ENCODE data around the gene KCNH4.

Gene KCNH4

DNA sequence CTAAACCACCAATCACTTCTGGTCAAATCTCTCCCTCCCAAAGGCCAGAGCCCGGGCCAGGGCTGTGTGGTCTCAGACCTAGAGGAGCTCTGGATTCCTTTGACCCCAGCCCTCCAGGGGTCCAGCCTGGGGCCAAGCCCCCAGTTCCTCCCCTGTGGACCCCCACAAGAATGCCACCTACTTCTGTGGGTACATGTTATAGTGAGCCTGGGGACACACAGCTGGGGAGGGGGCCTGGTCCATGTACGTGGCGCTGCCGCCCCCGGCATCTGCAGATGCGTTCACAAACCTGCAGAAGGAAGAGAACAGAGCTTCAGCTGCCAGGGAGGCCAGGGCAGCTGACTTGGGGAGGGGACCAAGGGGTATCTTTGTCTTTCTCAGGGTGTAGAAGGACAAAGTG is 21.2 kb upstream of the KCNH4 start:
- Histone ChIP-seq H3K4me1 (ENCODE audit: insufficient read depth, low read length) (no peaks in the 10 kb centered on the region), H3K9ac (ENCODE audit: low read depth, low read length) (no peak overlapping the region), H3K36me3 (ENCODE audit: insufficient read depth, low read length) (peaks cover 6% of the 10 kb centered on the region), H3K9me3 (ENCODE audit: control insufficient read depth, insufficient read depth, low read length) (no peaks in the 10 kb centered on the region)

GRCh38 chr17:42201458-42201772 is 20.5 kb upstream of the KCNH4 start:
- Histone ChIP-seq H3K9ac (ENCODE audit: low read depth, low read length) (no peak overlapping the region), H3K36me3 (ENCODE audit: insufficient read depth, low read length) (peaks cover 6% of the 10 kb centered on the region)

DNA sequence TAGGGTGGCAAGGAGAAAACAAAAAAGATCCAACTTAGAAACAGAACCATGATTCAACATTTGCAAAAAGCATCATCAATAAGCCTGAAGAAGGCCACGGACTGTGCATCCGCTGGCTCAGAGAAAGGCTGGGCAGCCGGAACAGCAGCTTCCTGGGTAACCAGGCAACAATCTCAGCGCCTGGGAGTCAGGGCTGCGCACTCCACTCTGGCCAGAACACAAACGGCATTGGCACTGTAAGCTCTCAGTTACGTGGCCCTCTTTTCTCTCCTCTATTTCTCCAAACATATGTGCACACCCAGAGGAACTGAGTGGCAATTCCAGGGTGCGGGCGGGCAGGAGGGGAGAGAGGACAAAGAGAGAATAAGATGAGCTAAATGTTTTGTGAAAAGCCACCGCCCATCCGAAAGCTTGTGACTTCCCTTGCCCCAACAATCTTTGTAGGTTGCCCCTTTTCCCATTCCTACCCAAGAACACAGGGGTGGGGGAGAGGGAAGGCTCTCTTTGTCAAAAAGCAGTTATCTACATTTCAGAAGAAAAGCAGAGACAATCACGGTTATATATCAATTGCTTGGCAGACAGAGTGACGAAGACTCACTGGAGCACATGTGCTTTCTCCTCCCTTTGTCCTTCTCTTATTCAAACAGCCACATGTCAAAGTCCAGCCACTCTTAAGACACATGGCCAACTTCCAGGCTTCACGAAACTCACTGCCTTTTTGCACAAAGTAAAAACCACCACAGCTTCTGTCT is 19.9 kb upstream of the KCNH4 start:
- H3K9ac ChIP-seq (ENCODE audit: low read depth, low read length), result no peak overlapping the region
- no peaks in the 10 kb centered on the region for H3K9me3 ChIP-seq (ENCODE audit: control insufficient read depth, insufficient read depth, low read length)
- no peaks in the 10 kb centered on the region for H3K4me1 ChIP-seq (ENCODE audit: insufficient read depth, low read length)
- peaks cover 6% of the 10 kb centered on the region for H3K36me3 ChIP-seq (ENCODE audit: insufficient read depth, low read length)

More at GRCh38 chr17:42201458-42201772, 20.5 kb upstream of the KCNH4 start:
- H3K4me1 ChIP-seq (ENCODE audit: insufficient read depth, low read length), result no peaks in the 10 kb centered on the region
- no peaks in the 10 kb centered on the region for H3K9me3 ChIP-seq (ENCODE audit: control insufficient read depth, insufficient read depth, low read length)

- no peaks in the 10 kb centered on the region for H3K9me3 ChIP-seq (ENCODE audit: control insufficient read depth, insufficient read depth, low read length)
- H3K36me3 ChIP-seq (ENCODE audit: insufficient read depth, low read length), result peaks cover 6% of the 10 kb centered on the region
- no peak overlapping the region for H3K9ac ChIP-seq (ENCODE audit: low read depth, low read length)
- no peaks in the 10 kb centered on the region for H3K4me1 ChIP-seq (ENCODE audit: insufficient read depth, low read length)
Observed at GRCh38 chr17:42199416-42200011, 18.6 kb upstream of the KCNH4 start.

- Histone ChIP-seq H3K36me3 (ENCODE audit: insufficient read depth, low read length) (peaks cover 6% of the 10 kb centered on the region), H3K4me1 (ENCODE audit: insufficient read depth, low read length) (no peaks in the 10 kb centered on the region), H3K9ac (ENCODE audit: low read depth, low read length) (no peak overlapping the region), H3K9me3 (ENCODE audit: control insufficient read depth, insufficient read depth, low read length) (no peaks in the 10 kb centered on the region)
Observed at GRCh38 chr17:42198897-42199296, 18.0 kb upstream of the KCNH4 start.

- Histone ChIP-seq H3K9ac (ENCODE audit: low read depth, low read length) (no peak overlapping the region), H3K4me1 (ENCODE audit: insufficient read depth, low read length) (no peaks in the 10 kb centered on the region), H3K36me3 (ENCODE audit: insufficient read depth, low read length) (peaks cover 6% of the 10 kb centered on the region), H3K9me3 (ENCODE audit: control insufficient read depth, insufficient read depth, low read length) (no peaks in the 10 kb centered on the region)
Observed at GRCh38 chr17:42197564-42198156, 16.7 kb upstream of the KCNH4 start.

- Histone ChIP-seq H3K36me3 (ENCODE audit: insufficient read depth, low read length) (no peaks in the 10 kb centered on the region; the same call in 1 of the 2 replicates), H3K9me3 (ENCODE audit: control insufficient read depth, insufficient read depth, low read length) (no peaks in the 10 kb centered on the region), H3K4me1 (ENCODE audit: insufficient read depth, low read length) (no peaks in the 10 kb centered on the region), H3K9ac (ENCODE audit: low read depth, low read length) (peak within 1 kb of the TSS; percentile 88; the same call in 1 of the 2 replicates)
Observed at GRCh38 chr17:42193969-42194899, 13.3 kb upstream of the KCNH4 start, which contains the start of gene GHDC. Gene GHDC (minus strand): TSS chr17:42194494. CDS start chr17:42193581, 913 bp downstream.

- peak overlapping the region; percentile 88; the same call in 1 of the 2 replicates for H3K9ac ChIP-seq (ENCODE audit: low read depth, low read length)
- H3K36me3 ChIP-seq (ENCODE audit: insufficient read depth, low read length), result no peaks in the 10 kb centered on the region
- H3K4me1 ChIP-seq (ENCODE audit: insufficient read depth, low read length), result peaks cover 5% of the 10 kb centered on the region; the same call in 1 of the 2 replicates
- no peaks in the 10 kb centered on the region for H3K9me3 ChIP-seq (ENCODE audit: control insufficient read depth, insufficient read depth, low read length)
Observed at GRCh38 chr17:42193216-42193968, 12.4 kb upstream of the KCNH4 start.

DNA sequence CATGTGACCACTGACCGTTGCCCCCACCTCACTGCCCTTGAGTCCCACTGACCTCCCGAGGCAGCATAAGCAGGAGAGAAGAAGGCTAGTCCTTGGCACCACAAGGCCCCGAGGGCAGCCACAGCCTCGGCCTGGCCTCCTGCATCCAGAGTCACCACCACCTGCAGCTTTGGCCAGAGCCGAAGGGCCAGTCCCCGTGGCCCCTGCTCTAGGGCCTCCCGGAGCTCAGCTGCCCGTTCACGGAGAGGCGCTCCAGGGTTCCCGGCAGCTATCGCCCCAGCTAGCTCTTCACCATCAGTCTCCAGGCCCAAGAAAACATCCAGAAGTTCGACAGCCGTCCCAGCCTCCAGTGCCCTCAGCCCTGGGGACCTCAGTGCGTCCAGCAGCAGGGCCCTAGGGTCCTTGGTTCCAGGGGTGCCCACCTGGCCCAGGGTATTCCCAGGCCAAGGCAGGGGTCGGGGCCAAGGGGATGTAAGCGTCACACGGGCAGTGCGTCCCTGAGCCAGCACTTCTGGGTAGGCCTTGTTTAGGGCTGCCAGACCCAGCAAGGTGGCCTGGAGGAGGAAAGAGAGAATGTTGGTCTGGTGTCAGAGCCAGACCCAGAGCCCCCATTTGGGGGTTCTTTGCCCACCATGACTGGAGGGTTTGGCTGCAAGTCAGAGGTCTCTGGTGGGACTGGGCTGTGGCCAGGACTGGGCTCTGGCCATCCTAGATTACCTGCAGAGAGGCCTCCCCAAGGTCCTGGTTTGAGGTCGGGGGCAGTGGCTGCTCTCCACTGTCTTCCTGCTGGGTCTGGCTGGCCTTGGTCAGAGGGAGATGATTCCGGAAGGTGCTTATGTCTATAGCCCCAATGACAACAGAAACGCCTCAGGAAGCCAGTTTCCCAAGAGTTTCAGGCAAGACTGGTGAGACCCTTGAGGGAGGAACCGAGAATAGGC is 11.5 kb upstream of the KCNH4 start:
- Histone ChIP-seq H3K36me3 (ENCODE audit: insufficient read depth, low read length) (no peaks in the 10 kb centered on the region), H3K9me3 (ENCODE audit: control insufficient read depth, insufficient read depth, low read length) (no peaks in the 10 kb centered on the region), H3K9ac (ENCODE audit: low read depth, low read length) (no peak overlapping the region), H3K4me1 (ENCODE audit: insufficient read depth, low read length) (peaks cover 5% of the 10 kb centered on the region; the same call in 1 of the 2 replicates)

GRCh38 chr17:42191275-42191608 is 10.3 kb upstream of the KCNH4 start:
- Histone ChIP-seq H3K36me3 (ENCODE audit: insufficient read depth, low read length) (no peaks in the 10 kb centered on the region), H3K9me3 (ENCODE audit: control insufficient read depth, insufficient read depth, low read length) (no peaks in the 10 kb centered on the region), H3K9ac (ENCODE audit: low read depth, low read length) (no peak overlapping the region), H3K4me1 (ENCODE audit: insufficient read depth, low read length) (peaks cover 5% of the 10 kb centered on the region; the same call in 1 of the 2 replicates)

GRCh38 chr17:42190491-42191274 is 9.7 kb upstream of the KCNH4 start:
- H3K4me1 ChIP-seq (ENCODE audit: insufficient read depth, low read length), result peaks cover 9% of the 10 kb centered on the region
- H3K36me3 ChIP-seq (ENCODE audit: insufficient read depth, low read length), result no peaks in the 10 kb centered on the region
- H3K9ac ChIP-seq (ENCODE audit: low read depth, low read length), result no peak overlapping the region
- no peaks in the 10 kb centered on the region for H3K9me3 ChIP-seq (ENCODE audit: control insufficient read depth, insufficient read depth, low read length)

GRCh38 chr17:42189651-42189965 is 8.7 kb upstream of the KCNH4 start:
- H3K9ac ChIP-seq (ENCODE audit: low read depth, low read length), result no peak overlapping the region
- no peaks in the 10 kb centered on the region for H3K9me3 ChIP-seq (ENCODE audit: control insufficient read depth, insufficient read depth, low read length)
- no peaks in the 10 kb centered on the region for H3K36me3 ChIP-seq (ENCODE audit: insufficient read depth, low read length)
- peaks cover 18% of the 10 kb centered on the region for H3K4me1 ChIP-seq (ENCODE audit: insufficient read depth, low read length)
